ENCODE measurements around the gene ARF6.

The ARF6 gene

DNA sequence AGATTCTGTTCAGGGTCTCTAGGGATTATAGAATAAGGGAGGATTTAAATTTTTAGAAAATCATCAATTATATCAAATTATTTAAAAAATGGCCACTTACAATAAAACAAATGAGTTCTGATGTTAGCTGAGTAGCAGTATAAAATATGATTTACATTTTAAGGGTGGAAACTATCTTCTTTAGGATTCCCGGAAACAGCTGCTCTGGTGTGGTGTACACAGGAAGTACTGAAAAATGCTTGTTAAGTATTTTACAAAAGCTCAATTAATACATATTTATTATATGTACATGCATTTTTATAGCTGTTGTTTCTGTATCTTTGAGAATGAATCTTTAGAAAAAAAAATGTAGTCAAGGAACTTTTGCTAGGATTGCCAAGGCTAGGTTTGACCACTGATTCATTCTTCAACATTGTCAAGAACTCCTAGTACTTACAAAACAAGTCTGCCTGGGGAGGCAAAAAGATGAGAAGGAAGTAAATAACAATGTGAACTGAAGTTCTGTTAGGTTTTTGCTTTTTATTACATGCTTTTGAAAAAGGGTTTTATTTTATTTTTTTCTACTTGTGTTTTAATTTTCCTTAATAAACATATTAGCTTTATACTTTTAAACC, 48.0 kb downstream of the ARF6 start:
- no peak for TF ChIP-seq CTCF (IDR thresholded peaks at IDR 0.05; ENCODE audit: insufficient read depth, low read depth, low read length, missing control alignments)
- H3K4me3 ChIP-seq (ENCODE audit: low read depth, low read length), result no peak overlapping the region
- DNase-seq (ENCODE audit: low read depth), result no peak

- DNase-seq (ENCODE audit: low read depth), result no peak
Measured at GRCh38 chr14:49942090-49942489, 49.2 kb downstream of the ARF6 start.

GRCh38 chr14:49944501-49944900, 51.6 kb downstream of the ARF6 start:
- no peak for DNase-seq (ENCODE audit: low read depth)
- no peak for TF ChIP-seq CTCF (IDR thresholded peaks at IDR 0.05; ENCODE audit: insufficient read depth, low read depth, low read length, missing control alignments)
- H3K4me3 ChIP-seq (ENCODE audit: low read depth, low read length), result no peak overlapping the region

More at GRCh38 chr14:49942090-49942489, 49.2 kb downstream of the ARF6 start:
- no peak for TF ChIP-seq CTCF (IDR thresholded peaks at IDR 0.05; ENCODE audit: insufficient read depth, low read depth, low read length, missing control alignments)
- H3K4me3 ChIP-seq (ENCODE audit: low read depth, low read length), result no peak overlapping the region

DNA sequence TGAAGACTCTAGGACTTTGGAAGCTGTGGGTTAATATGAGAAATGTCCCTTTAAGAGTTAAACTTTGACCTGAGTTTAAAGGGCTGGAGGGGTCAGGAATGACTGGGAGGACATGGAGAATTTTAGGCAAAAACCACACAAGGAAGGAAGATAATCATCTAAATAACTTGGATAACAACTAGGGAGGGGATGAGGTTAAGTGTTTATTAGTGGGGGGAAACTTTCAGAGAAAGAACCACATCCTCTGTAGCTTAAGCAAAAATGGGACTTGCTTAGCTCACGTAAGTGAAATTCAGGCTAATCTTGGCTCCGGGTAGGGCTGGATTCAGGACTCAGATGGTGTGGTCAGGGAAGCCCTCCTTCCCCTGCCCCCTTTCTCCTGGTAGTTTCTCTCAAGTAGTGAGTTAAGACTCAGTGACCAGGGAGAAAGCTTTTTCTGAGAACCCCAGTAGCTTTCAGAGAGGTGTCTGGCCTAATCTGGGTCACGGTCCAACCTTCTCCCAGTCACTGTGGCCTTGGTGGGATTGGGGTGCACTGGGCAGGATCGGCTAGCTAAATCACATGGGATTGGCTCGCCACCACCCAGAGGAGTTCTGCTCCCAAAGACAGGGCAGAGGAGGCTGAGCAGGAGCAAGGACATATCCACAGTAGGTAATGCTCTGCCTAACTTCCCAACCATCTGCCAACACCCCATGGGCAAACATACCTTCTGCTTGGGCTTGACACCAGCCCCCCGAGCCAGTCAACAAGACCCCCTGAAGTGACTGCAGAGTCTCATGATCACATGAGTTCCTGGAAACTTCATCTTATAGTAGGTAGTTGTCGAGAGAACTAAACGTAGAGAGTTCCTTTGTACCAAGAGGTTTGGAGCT, 52.8 kb downstream of the ARF6 start:
- DNase-seq (ENCODE audit: low read depth), result no peak
- no peak for TF ChIP-seq CTCF (IDR thresholded peaks at IDR 0.05; ENCODE audit: insufficient read depth, low read depth, low read length, missing control alignments)
- no peak overlapping the region for H3K4me3 ChIP-seq (ENCODE audit: low read depth, low read length)

All from GM12865 (cell line).